Activated CD4-positive, alpha-beta T cell treated with anti-CD3 and anti-CD28 coated beads, Interleukin-2, amount 50 U/mL, for 24 hours (primary cell): Measurements from ENCODE around the gene TMEM266.

ENCODE experiments used
- DNase-seq, 2 donors: peaks; one replicate each; pipeline ENCODE4 v3.0.0-alpha.2; 2020; ENCODE audit warnings: low read depth in 1 of 2, low spot score in 1 of 2

The TMEM266 gene

GRCh38 chr15:76229266-76229665 is 169.5 kb downstream of the TMEM266 start:
- no peak for DNase-seq

GRCh38 chr15:76233921-76234320 is 174.1 kb downstream of the TMEM266 start:
- no peak for DNase-seq

DNA sequence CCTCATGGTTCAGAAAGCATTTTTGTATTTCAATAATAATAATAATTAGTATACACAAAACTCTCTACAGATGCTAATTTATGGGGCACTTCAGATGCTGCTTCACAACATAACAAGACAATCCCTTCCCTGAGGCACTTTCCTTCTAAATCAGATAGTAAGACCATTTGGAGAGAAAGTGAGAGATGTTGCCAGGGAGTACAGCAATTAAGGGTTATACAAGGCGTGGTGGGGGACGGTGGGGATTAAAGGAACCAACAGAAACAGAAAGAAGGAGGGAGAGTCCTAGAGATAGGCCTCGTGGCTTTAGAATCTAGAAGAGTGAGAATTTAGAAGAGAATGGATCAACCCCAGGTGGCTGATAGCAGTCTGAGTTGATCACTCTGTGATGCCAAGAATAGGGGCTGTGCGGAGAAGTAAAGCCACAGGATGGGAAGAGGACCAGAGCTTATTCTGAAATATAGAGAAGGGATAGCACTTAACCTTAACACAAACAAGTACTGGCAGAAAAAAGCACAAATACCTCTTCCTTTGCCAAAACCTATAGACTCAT is 174.6 kb downstream of the TMEM266 start:
- no peak for DNase-seq

- no peak for DNase-seq
Observed at GRCh38 chr15:76235186-76235826, 175.5 kb downstream of the TMEM266 start.

DNA sequence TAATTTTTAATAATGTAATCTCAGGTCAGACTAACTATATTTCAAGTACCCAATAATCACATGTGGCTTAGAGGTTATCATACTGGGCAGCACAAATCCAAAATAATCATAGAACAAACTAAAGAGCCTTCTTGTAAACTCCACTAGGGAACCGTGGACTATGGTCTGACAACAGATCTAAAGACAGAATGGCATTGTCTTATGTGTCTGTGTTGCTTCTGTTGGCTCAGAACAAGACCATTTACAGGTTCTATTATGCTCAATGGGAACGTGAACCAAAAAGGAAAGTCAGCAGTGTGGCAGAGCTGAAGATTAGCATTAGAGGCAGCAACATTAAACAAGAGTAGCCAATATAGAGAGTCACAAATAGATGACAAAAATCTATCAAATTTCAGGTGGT is 176.6 kb downstream of the TMEM266 start:
- no peak for DNase-seq

- no peak for DNase-seq
Observed at GRCh38 chr15:76239786-76240185, 180.0 kb downstream of the TMEM266 start.

DNA sequence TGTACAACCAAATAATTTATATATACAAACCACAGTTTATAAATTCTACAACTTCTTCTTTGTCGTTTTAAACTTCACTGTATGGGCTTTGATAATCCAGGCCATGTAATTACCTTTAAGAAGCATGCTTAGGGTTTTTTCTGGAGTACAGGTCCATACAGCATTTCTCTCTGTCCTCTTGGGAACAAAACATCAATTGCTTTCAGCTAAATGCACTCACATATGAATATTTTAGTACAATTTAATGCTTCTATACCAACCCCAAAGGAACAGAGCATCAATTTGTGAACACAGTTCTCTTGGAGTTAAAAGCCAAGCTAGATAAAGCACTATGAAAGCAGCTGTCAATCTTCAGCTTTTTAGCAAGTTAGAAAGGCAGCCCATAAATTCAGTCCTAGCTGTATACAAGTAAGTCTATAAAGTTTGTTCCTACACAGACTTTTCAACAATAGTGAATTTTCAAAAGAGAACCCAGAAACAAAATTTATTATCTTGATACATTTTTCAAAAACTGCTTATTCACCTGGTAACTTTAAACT is 185.4 kb downstream of the TMEM266 start:
- DNase-seq: no peak

DNA sequence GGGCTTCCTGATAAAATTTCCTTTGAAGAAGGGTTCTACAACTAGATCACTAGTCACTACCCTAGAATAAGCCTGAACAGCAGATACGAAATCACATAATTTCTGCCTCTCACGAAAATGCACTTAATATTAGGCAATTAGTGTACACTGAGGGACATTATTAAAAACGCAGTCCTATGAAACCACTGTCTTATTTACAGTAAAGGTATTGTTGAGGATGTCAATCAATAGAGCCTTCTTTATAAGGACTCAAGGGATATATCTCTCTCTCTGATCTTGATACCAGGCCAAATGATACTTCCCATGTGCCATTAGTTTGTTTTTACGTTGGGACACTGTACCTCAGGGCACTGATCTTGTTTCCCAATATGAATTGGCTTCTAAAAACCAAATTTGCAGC is 191.9 kb downstream of the TMEM266 start:
- DNase-seq: no peak

- DNase-seq: no peak
Observed at GRCh38 chr15:76252249-76252648, 192.5 kb downstream of the TMEM266 start.

DNA sequence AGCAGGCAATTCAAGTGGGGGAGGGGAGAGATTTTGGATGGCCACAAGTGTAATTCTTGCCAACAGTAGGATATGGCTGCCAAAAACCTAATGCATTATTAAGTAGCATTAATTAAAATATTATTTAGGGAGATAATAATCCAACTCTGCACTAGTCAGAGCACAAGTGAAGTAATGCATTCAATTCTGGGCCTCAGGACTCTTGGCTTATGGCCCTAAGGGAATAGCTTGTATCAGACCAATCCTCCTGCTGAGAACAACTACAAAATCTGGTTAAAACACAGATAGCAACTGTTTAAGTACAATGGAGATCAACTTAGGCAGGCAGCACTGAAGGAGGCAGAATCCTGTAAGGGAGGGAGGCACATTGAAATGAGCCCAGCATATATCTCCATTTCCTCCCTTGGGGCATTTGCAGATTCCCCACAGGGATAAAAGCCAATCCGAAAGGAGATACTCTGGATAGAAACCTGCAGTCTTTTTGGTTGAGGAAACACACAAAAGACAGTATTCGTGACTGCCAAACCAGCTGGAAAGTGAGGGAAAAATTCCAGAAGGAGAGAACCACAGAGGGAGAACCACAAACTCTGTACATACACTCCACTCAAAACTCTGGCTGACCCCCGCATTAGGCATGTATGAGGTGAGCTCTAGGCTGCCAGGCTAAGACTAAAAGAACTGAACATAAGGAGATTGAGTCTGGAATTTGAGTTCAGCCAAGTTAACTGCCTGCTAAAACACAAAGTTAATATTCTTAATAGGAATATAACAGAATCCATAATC is 194.1 kb downstream of the TMEM266 start:
- DNase-seq: no peak
